ENCODE results near the gene PAIP2. TPM values are rescaled to one million over a fixed set of nuclear protein-coding genes. Genes with fewer than 3 reads are reported as not detected.
"Not testable (repeated sequence)": the region's sequence is repeated elsewhere in the genome, so short reads cannot be mapped to it uniquely, and the experiment has no call there.

The PAIP2 gene
- total and polyA plus RNA-seq, 10 donors, result 73.2 to 119 (median 92.6) TPM

DNA sequence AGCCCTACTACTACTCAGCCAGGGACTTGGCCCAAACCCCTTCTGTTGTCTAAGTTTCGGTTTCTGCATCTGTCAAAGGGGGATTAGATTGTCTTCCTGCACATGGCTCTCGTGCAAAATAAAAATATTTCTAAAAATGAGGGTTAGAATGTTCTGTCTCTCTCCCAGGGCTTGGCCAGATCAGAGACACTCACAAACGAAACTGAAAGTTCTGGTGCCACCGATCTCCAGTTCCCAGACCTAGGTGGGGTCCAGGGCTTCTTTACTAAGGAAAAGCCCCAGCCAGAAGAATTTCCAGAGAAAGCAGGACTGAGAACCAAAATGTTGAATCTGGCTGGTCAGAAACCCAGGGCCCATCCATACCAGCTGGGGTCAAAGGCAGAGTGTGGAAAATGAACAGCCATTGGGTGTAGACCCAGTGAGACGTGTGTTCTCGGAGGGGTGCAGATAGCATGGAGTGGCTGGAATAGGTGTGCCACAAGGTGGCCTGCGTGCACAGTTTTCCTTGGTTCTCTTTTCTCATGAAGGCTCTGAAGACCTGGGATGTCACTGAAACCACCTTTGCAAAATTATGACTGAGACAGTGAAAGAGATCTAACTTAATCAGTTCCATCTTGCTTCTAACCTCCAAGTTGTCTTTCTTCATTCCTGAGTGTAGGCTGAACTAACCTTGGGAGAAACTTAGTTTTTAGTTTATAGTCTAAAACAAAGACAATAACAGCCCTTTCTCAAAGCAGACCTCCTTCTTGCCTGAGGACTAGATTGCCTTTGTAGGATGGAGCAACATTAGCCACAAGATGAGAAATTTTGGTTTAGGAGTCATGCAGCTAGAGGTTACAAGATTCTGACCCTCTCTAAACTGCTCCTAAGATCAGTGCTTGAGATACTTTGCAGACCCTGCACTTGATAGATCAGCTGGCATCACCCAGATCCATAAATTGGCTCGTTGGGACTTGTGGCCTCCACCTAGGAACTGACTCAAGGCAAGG lies 43.7 kb downstream of the PAIP2 start:
- H3K36me3 ChIP-seq, result no peaks in the 10 kb centered on the region
- H3K27me3 ChIP-seq (replicated peaks in 1 of 7), result no peaks in the 10 kb centered on the region
- 20 to 29% (median 27%) methylated on average over 8 of the region's 8 CpGs for WGBS, 5 donors
- TF ChIP-seq POLR2A (IDR thresholded peaks at IDR 0.05), result no peak
- TF ChIP-seq, protein P1, sequence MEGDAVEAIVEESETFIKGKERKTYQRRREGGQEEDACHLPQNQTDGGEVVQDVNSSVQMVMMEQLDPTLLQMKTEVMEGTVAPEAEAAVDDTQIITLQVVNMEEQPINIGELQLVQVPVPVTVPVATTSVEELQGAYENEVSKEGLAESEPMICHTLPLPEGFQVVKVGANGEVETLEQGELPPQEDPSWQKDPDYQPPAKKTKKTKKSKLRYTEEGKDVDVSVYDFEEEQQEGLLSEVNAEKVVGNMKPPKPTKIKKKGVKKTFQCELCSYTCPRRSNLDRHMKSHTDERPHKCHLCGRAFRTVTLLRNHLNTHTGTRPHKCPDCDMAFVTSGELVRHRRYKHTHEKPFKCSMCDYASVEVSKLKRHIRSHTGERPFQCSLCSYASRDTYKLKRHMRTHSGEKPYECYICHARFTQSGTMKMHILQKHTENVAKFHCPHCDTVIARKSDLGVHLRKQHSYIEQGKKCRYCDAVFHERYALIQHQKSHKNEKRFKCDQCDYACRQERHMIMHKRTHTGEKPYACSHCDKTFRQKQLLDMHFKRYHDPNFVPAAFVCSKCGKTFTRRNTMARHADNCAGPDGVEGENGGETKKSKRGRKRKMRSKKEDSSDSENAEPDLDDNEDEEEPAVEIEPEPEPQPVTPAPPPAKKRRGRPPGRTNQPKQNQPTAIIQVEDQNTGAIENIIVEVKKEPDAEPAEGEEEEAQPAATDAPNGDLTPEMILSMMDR (IDR thresholded peaks at IDR 0.05 in 8 of 11, conservative IDR thresholded peaks at IDR 0.05 in 3 of 11), result peak in 4 of 11 experiments; percentile 16 to 31 (median 24)
- intact Hi-C loops (cut with DNase I; ENCODE audit: low total_unique reads), result loop anchor here (10.0 kb wide), 1 partner anchor 91 kb away; the partner anchor contains the start of gene MATR3
- DNase-seq, result peak; percentile 36
- peak overlapping the region; percentile 3 to 66 (median 30) for H3K4me3 ChIP-seq
- H3K9me3 ChIP-seq, result no peaks in the 10 kb centered on the region
- peaks cover 34 to 86% (median 64%) of the 10 kb centered on the region in 6 donors for H3K4me1 ChIP-seq
- peak overlapping the region; percentile 47 to 91 (median 79) for H3K27ac ChIP-seq

DNA sequence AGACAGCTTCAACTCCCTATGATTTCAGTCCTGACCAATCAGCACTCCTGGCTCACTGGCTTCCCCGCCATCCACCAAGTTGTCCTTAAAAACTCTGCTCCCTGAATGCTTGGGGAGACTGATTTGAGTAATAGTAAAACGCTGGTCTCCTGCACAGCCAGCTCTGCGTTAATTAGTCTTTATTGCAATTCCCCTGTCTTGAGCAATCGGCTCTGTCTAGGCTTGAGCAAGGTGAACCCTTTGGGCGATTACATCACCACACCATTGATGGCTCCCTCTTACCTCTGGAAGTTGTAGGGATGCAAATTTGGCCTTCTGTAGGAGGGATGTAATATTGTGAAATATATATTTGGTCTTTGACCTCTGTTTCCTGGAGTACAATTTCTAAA lies 44.4 kb downstream of the PAIP2 start:
- Histone ChIP-seq H3K27ac (peak overlapping the region in 6 of 8 donors; percentile 47 to 91 (median 80)), H3K9me3 (no peaks in the 10 kb centered on the region), H3K4me3 (peak overlapping the region in 1 of 8 donors; percentile 66), H3K27me3 (replicated peaks in 1 of 7) (no peaks in the 10 kb centered on the region), H3K36me3 (no peaks in the 10 kb centered on the region), H3K4me1 (peaks cover 34 to 93% (median 71%) of the 10 kb centered on the region in 6 donors)
- TF ChIP-seq POLR2AphosphoS5 (IDR thresholded peaks at IDR 0.05) (no peak), POLR2A (IDR thresholded peaks at IDR 0.05) (no peak)
- TF ChIP-seq, protein P1 (IDR thresholded peaks at IDR 0.05 in 8 of 11, conservative IDR thresholded peaks at IDR 0.05 in 3 of 11), result no peak
- DNase-seq, result peak; percentile 48
- intact Hi-C loops (cut with DNase I; ENCODE audit: low total_unique reads), result loop anchor here (10.0 kb wide), 1 partner anchor 91 kb away; the partner anchor contains the start of gene MATR3
- WGBS, 5 donors, result 47 to 87% (median 71%) methylated on average over 5 of the region's 5 CpGs

GRCh38 chr5:139386956-139387355 lies 45.3 kb downstream of the PAIP2 start:
- H3K27ac ChIP-seq, result peak overlapping the region in 3 of 8 donors; percentile 80 to 91 (median 84)
- H3K4me3 ChIP-seq; H3K36me3 ChIP-seq; H3K9me3 ChIP-seq; H3K27me3 ChIP-seq (replicated peaks in 1 of 7): not testable (repeated sequence)
- peaks cover 37 to 99% (median 80%) of the 10 kb centered on the region in 6 donors for H3K4me1 ChIP-seq
- intact Hi-C loops (cut with DNase I; ENCODE audit: low total_unique reads), result loop anchor here (10.0 kb wide), 1 partner anchor 92 kb away; the partner anchor contains the start of gene MATR3
- 83 to 92% (median 91%) methylated on average over 9 to 10 of the region's 10 CpGs for WGBS, 5 donors
- DNase-seq, result peak; percentile 66

DNA sequence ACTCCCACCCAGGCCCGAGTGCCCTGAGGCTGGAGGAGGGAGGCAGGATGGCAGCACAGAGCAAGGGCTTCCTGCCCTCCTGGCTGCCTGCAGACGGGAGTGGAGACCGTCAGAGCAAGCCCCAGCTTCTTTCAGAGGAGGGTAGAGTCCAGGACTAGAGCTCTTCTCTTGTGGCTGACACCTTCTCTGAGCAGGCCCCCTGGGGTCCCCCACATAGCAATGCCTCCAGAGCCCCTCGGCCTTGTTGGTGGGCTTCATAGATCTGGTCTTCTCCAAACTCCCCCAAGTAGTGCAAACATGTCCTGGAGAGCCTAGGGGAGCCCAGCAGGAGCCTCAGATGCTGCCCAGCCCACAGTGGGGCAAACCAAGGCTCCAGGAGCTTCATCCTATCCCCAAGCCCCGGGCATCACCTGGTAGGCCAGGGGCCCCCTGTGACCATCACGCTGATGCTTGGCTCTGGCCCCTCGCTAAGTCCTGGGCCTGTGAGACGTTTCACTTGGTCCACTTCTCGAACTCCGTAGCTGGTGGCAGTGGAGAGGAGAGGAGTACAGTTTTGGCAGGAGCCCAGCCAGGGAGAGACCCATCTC lies 46.0 kb downstream of the PAIP2 start:
- peaks cover 40 to 100% (median 87%) of the 10 kb centered on the region in 6 donors for H3K4me1 ChIP-seq
- H3K36me3 ChIP-seq, result no peaks in the 10 kb centered on the region
- H3K27me3 ChIP-seq (replicated peaks in 1 of 7), result peaks cover 0 to 11% (median 0%) of the 10 kb centered on the region in 7 donors
- intact Hi-C loops (cut with DNase I; ENCODE audit: low total_unique reads), result loop anchor here (10.0 kb wide), 1 partner anchor 93 kb away; the partner anchor contains the start of gene MATR3
- H3K27ac ChIP-seq, result peak overlapping the region in 7 of 8 donors; percentile 29 to 91 (median 80)
- H3K4me3 ChIP-seq, result peak overlapping the region in 3 of 8 donors; percentile 26 to 70 (median 44)
- 22 to 42% (median 28%) methylated on average over 2 to 10 of the region's 10 CpGs for WGBS, 5 donors
- TF ChIP-seq, protein P1 (IDR thresholded peaks at IDR 0.05 in 8 of 11, conservative IDR thresholded peaks at IDR 0.05 in 3 of 11), result no peak
- TF ChIP-seq POLR2AphosphoS5 (IDR thresholded peaks at IDR 0.05) (no peak), POLR2A (IDR thresholded peaks at IDR 0.05) (no peak)
- DNase-seq, result peak; percentile 76
- H3K9me3 ChIP-seq, result no peaks in the 10 kb centered on the region
